Spleen (tissue), 7 donors: ENCODE results near the gene HOXA10.

Experiments
- POLR2A ChIP-seq, 3 donors: fragments of 450-650 bp; IDR thresholded peaks; one replicate each; pipeline ENCODE4 v1.5.1; 2017; ENCODE audit warnings: antibody characterized with exemption in 3 of 3, mild to moderate bottlenecking in 1 of 3
- POLR2AphosphoS5 ChIP-seq, 3 donors: sonication (generic); formaldehyde crosslinking; IDR thresholded peaks; one replicate each; pipeline ENCODE4 v1.5.1; 2017; ENCODE audit warnings: antibody characterized with exemption in 3 of 3
- TF ChIP-seq, protein P1 (sequence below), 11 experiments: fragments of 200-600 bp in 7 of 11; fragments of 450-650 bp in 4 of 11; sonication (generic) in 4 of 11; IDR thresholded peaks in 8 of 11; conservative IDR thresholded peaks in 3 of 11; 1 replicate in 7 of 11; 2 replicates in 4 of 11; pipeline versions ENCODE4 v1.4.0 to v1.8.0; 2016 to 2021; ENCODE audit warnings: antibody characterized with exemption in 11 of 11, inconsistent platforms in 4 of 11, mild to moderate bottlenecking in 1 of 11
- donor health status: DM: no; HTN: no; CAD: no; lungs with moderate emphysema.
- donor health status: DM: no; HTN: no; CAD: no.
- donor health status: DM: no; HTN: no; CAD: no.

- TF ChIP-seq, protein P1, sequence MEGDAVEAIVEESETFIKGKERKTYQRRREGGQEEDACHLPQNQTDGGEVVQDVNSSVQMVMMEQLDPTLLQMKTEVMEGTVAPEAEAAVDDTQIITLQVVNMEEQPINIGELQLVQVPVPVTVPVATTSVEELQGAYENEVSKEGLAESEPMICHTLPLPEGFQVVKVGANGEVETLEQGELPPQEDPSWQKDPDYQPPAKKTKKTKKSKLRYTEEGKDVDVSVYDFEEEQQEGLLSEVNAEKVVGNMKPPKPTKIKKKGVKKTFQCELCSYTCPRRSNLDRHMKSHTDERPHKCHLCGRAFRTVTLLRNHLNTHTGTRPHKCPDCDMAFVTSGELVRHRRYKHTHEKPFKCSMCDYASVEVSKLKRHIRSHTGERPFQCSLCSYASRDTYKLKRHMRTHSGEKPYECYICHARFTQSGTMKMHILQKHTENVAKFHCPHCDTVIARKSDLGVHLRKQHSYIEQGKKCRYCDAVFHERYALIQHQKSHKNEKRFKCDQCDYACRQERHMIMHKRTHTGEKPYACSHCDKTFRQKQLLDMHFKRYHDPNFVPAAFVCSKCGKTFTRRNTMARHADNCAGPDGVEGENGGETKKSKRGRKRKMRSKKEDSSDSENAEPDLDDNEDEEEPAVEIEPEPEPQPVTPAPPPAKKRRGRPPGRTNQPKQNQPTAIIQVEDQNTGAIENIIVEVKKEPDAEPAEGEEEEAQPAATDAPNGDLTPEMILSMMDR (IDR thresholded peaks at IDR 0.05 in 8 of 11, conservative IDR thresholded peaks at IDR 0.05 in 3 of 11): no peak
- no peak for TF ChIP-seq POLR2A (IDR thresholded peaks at IDR 0.05)
- TF ChIP-seq POLR2AphosphoS5 (IDR thresholded peaks at IDR 0.05): peak in 1 of 3 donors; percentile 45
Observed at GRCh38 chr7:27211764-27212204, 37.7 kb upstream of the HOXA10 start.
